MM.1S (cell line): ENCODE results near the gene ATAD1.

Experiments
- EZH2 ChIP-seq: fragments of 300-600 bp; sonication (generic); optimal IDR thresholded peaks from 2 replicates; pipeline ENCODE3; 2017; ENCODE audit warnings: low read depth, mild to moderate bottlenecking, antibody characterized with exemption, low read length, mixed read lengths
- EZH2phosphoT487 ChIP-seq: fragments of 300-600 bp; sonication (generic); IDR thresholded peaks from 2 replicates; pipeline ENCODE4 v1.6.1; 2018; ENCODE audit warnings: antibody characterized with exemption, low read length
- TF ChIP-seq, protein P1 (sequence below): fragments of 300-600 bp; sonication (generic); IDR thresholded peaks from 2 replicates; pipeline ENCODE4 v1.5.1; 2016; ENCODE audit warnings: antibody characterized with exemption, low read length, mixed read lengths

DNA sequence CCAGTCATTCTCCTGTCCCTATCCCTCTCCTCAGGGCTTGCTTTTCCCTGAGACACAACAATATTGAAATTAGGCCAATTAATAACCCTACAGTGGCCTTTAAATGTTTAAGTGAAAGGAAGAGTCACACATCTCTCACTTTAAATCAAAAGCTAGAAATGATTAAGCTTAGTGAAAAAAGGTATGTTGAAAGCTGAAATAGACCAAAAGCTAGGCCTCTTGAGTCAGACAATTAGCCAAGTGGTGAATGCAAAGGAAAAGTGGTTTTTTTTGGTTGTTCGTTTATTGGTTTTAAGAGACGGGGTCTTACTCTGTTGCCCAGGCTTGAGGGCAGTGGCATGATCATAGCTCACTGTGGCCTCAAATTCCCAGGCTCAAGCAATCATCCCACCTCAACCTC is 9.7 kb upstream of the ATAD1 start:
- TF ChIP-seq, protein P1, sequence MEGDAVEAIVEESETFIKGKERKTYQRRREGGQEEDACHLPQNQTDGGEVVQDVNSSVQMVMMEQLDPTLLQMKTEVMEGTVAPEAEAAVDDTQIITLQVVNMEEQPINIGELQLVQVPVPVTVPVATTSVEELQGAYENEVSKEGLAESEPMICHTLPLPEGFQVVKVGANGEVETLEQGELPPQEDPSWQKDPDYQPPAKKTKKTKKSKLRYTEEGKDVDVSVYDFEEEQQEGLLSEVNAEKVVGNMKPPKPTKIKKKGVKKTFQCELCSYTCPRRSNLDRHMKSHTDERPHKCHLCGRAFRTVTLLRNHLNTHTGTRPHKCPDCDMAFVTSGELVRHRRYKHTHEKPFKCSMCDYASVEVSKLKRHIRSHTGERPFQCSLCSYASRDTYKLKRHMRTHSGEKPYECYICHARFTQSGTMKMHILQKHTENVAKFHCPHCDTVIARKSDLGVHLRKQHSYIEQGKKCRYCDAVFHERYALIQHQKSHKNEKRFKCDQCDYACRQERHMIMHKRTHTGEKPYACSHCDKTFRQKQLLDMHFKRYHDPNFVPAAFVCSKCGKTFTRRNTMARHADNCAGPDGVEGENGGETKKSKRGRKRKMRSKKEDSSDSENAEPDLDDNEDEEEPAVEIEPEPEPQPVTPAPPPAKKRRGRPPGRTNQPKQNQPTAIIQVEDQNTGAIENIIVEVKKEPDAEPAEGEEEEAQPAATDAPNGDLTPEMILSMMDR, result no peak
- no peak for TF ChIP-seq EZH2phosphoT487
- no peak for TF ChIP-seq EZH2
